Endodermal cell (in vitro differentiated cells): ENCODE results near the gene ASS1. TPM values are rescaled to one million over a fixed set of nuclear protein-coding genes. Genes with fewer than 3 reads are reported as not detected.

Source experiments
- DNase-seq: peaks from one replicate; pipeline ENCODE4 v3.0.0-alpha.2; 2017
- H3K27ac ChIP-seq: 2 replicates; pipeline ENCODE4 v1.5.1; 2013; ENCODE audit warnings: mild to moderate bottlenecking, low read depth, low read length, moderate library complexity
- H3K27me3 ChIP-seq: 2 replicates; pipeline ENCODE4 v1.6.1; 2013; ENCODE audit warnings: mild to moderate bottlenecking, low read length, moderate library complexity; ENCODE audit not compliant: insufficient read depth, control insufficient read depth, poor library complexity, severe bottlenecking
- H3K36me3 ChIP-seq: 2 replicates; pipeline ENCODE4 v1.7.0; 2013; ENCODE audit warnings: mild to moderate bottlenecking, low read length, moderate library complexity; ENCODE audit not compliant: control insufficient read depth, insufficient read depth
- H3K4me1 ChIP-seq: one replicate; pipeline ENCODE4 v1.7.0; 2013; ENCODE audit warnings: low read length; ENCODE audit not compliant: control insufficient read depth, insufficient read depth
- H3K4me3 ChIP-seq: 2 replicates; pipeline ENCODE4 v1.5.1; 2013; ENCODE audit warnings: mild to moderate bottlenecking, low read length, moderate library complexity
- H3K9ac ChIP-seq: 2 replicates; pipeline ENCODE4 v1.6.1; 2013; ENCODE audit warnings: mild to moderate bottlenecking, low read length, moderate library complexity; ENCODE audit not compliant: poor library complexity, severe bottlenecking; ENCODE audit errors: extremely low read depth
- H3K9me3 ChIP-seq: 2 replicates; pipeline ENCODE4 v1.6.1; 2013; ENCODE audit warnings: mild to moderate bottlenecking, low read length, moderate library complexity; ENCODE audit not compliant: control insufficient read depth
- H3K27ac Mint-ChIP-seq: 2 replicates; pipeline ENCODE4 v1.8.0; 2020; ENCODE audit warnings: mixed read lengths
- H3K27me3 Mint-ChIP-seq: 2 replicates; pipeline ENCODE4 v1.8.0; 2021; ENCODE audit warnings: mild to moderate bottlenecking, mixed read lengths; ENCODE audit not compliant: insufficient read depth
- H3K36me3 Mint-ChIP-seq: 2 replicates; pipeline ENCODE4 v1.8.0; 2020; ENCODE audit warnings: low read depth, mixed read lengths
- H3K4me1 Mint-ChIP-seq: 2 replicates; pipeline ENCODE4 v1.8.0; 2020; ENCODE audit warnings: mixed read lengths
- H3K4me3 Mint-ChIP-seq: 2 replicates; pipeline ENCODE4 v1.8.0; 2020; ENCODE audit warnings: mild to moderate bottlenecking, moderate library complexity, mixed read lengths
- H3K9me3 Mint-ChIP-seq: 2 replicates; pipeline ENCODE4 v1.8.0; 2020; ENCODE audit warnings: mild to moderate bottlenecking, mixed read lengths
- CTCF ChIP-seq: fragments of 200-600 bp; sonication (generic); conservative IDR thresholded peaks from 2 replicates; pipeline ENCODE4 v1.5.0; 2021; ENCODE audit warnings: antibody characterized with exemption, mild to moderate bottlenecking
- WGBS, 2 experiments: methylation state at CpG; one replicate each; pipeline versions ENCODE4 v1.1.5 to v1.1.7; 2013; ENCODE audit warnings: missing lambda C conversion rate in 2 of 2, mixed read lengths in 1 of 2; ENCODE audit not compliant: insufficient coverage in 1 of 2, insufficient read length in 1 of 2; 5-methylcytosine and 5-hydroxymethylcytosine counted together
- total RNA-seq, 2 donors: library from RNA; stranded (reverse); fragmentation: NEBNext Ultra II Directional in 1 of 2; extraction: Animal tissue kit (Norgen Biotek cat#: 25700) in 1 of 2; gene quantifications; 2 replicates in 1 of 2; 3 replicates in 1 of 2; pipeline ENCODE4 v1.2.1, GENCODE V29; 2021

The ASS1 gene
- total RNA-seq, 2 donors from 2014 or later: 30.9 to 57.2 TPM

- no peaks in the 10 kb centered on the region for H3K9me3 Mint-ChIP-seq
- H3K36me3 ChIP-seq: no peaks in the 10 kb centered on the region
- no peak overlapping the region for H3K4me3 Mint-ChIP-seq
- TF ChIP-seq CTCF: no peak
- H3K9ac ChIP-seq: no peak overlapping the region
- no peaks in the 10 kb centered on the region for H3K27me3 Mint-ChIP-seq
- H3K9me3 ChIP-seq: no peaks in the 10 kb centered on the region
- no peaks in the 10 kb centered on the region for H3K36me3 Mint-ChIP-seq
- H3K27ac Mint-ChIP-seq: no peak overlapping the region
- DNase-seq: no peak
- H3K4me1 Mint-ChIP-seq: no peaks in the 10 kb centered on the region
- 73 to 75% methylated on average over 4 of the region's 4 CpGs for WGBS, 2 experiments
- H3K4me3 ChIP-seq: no peak overlapping the region
- H3K27me3 ChIP-seq: no peaks in the 10 kb centered on the region
- no peak overlapping the region for H3K27ac ChIP-seq
- no peaks in the 10 kb centered on the region for H3K4me1 ChIP-seq
Measured at GRCh38 chr9:130409246-130409645, 35.5 kb upstream of the ASS1 start.

GRCh38 chr9:130410443-130410842, 34.3 kb upstream of the ASS1 start:
- Histone ChIP-seq H3K9ac (no peak overlapping the region), H3K9me3 (no peaks in the 10 kb centered on the region), H3K36me3 (no peaks in the 10 kb centered on the region), H3K27me3 (no peaks in the 10 kb centered on the region), H3K4me1 (no peaks in the 10 kb centered on the region), H3K27ac (no peak overlapping the region), H3K4me3 (no peak overlapping the region)
- no peak overlapping the region for H3K27ac Mint-ChIP-seq
- H3K9me3 Mint-ChIP-seq: no peaks in the 10 kb centered on the region
- no peak for TF ChIP-seq CTCF
- 95% methylated on average over 12 of the region's 12 CpGs; no CpG with 5 or more reads in 1 of the 2 experiments for whole genome bisulfite sequencing, 2 experiments
- no peak for DNase-seq
- no peaks in the 10 kb centered on the region for H3K4me1 Mint-ChIP-seq
- no peak overlapping the region for H3K4me3 Mint-ChIP-seq
- H3K36me3 Mint-ChIP-seq: no peaks in the 10 kb centered on the region
- H3K27me3 Mint-ChIP-seq: no peaks in the 10 kb centered on the region

- no peak for TF ChIP-seq CTCF
- Mint-ChIP-seq H3K4me3 (no peak overlapping the region), H3K27me3 (no peaks in the 10 kb centered on the region), H3K9me3 (no peaks in the 10 kb centered on the region), H3K27ac (no peak overlapping the region), H3K36me3 (no peaks in the 10 kb centered on the region), H3K4me1 (no peaks in the 10 kb centered on the region)
- no peaks in the 10 kb centered on the region for H3K27me3 ChIP-seq
- H3K9me3 ChIP-seq: no peaks in the 10 kb centered on the region
- no peak overlapping the region for H3K9ac ChIP-seq
- no peak overlapping the region for H3K27ac ChIP-seq
- no peaks in the 10 kb centered on the region for H3K36me3 ChIP-seq
- no peak for DNase-seq
- no peak overlapping the region for H3K4me3 ChIP-seq
- WGBS, 2 experiments: 70 to 88% methylated on average over 2 to 3 of the region's 3 CpGs
- no peaks in the 10 kb centered on the region for H3K4me1 ChIP-seq
Measured at GRCh38 chr9:130411566-130411915, 33.2 kb upstream of the ASS1 start.
